SU-DHL-6 (cell line): Measurements from ENCODE around the gene DBX1.

Experiments
- EZH2phosphoT487 ChIP-seq: fragments of 200-600 bp; sonication (generic), shearing (Covaris generic); conservative IDR thresholded peaks from 2 replicates; pipeline ENCODE4 v1.6.1; 2018; ENCODE audit warnings: mild to moderate bottlenecking, antibody characterized with exemption, low read length, moderate library complexity, mixed read lengths
- TF ChIP-seq, protein P1 (sequence below): fragments of 200-600 bp; sonication (generic); IDR thresholded peaks from one replicate; pipeline ENCODE4 v1.5.1; 2017; ENCODE audit warnings: antibody characterized with exemption, mild to moderate bottlenecking, low read length, moderate library complexity; ENCODE audit not compliant: insufficient read depth, poor library complexity, severe bottlenecking

DNA sequence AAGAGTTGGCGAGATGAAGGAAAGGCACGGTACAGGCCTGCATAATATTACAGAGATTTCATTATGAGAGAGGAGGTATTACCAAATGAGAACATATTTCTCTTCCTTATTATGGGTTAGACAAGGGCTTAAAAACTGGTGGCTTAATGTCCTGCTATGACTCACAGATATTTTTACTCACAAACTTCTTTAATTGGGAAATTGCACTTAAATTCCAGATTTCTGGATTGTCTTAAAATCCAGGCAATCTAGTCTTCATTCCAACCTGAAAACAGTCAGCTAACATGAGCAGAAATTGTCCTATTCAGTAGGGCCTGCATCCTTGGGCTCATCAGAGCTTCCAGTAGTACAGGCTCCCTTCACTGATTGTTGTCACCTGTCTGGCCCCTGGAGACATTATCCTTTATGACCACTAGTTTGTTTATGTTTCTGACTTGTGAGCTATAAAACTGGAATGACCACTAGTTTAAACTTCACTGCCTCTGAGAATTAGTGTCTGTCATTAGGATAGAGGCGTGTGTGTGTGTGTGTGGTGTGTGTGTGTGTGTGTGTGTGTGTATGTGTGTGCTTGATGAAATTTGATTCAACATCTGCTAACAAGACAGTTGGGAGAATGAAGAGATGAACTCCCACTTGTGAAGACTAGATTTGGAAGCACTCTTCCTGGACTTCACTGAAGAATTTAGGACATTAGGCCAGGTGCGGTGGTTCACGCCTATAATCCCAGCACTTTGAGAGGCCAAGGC lies 25.1 kb downstream of the DBX1 start:
- TF ChIP-seq, protein P1, sequence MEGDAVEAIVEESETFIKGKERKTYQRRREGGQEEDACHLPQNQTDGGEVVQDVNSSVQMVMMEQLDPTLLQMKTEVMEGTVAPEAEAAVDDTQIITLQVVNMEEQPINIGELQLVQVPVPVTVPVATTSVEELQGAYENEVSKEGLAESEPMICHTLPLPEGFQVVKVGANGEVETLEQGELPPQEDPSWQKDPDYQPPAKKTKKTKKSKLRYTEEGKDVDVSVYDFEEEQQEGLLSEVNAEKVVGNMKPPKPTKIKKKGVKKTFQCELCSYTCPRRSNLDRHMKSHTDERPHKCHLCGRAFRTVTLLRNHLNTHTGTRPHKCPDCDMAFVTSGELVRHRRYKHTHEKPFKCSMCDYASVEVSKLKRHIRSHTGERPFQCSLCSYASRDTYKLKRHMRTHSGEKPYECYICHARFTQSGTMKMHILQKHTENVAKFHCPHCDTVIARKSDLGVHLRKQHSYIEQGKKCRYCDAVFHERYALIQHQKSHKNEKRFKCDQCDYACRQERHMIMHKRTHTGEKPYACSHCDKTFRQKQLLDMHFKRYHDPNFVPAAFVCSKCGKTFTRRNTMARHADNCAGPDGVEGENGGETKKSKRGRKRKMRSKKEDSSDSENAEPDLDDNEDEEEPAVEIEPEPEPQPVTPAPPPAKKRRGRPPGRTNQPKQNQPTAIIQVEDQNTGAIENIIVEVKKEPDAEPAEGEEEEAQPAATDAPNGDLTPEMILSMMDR = no peak
- no peak for TF ChIP-seq EZH2phosphoT487
